Hematopoietic multipotent progenitor cell treated with erythropoietin and hydrocortisone succinate and interleukin-3 and kit ligand, for 4 days (in vitro differentiated cells): ENCODE results near the gene CARMIL1.
"Not testable (repeated sequence)": the region's sequence is repeated elsewhere in the genome, so short reads cannot be mapped to it uniquely, and the experiment has no call there.

ENCODE experiments used
- DNase-seq: peaks from one replicate; pipeline ENCODE4 v3.0.0-alpha.2; 2015

CARMIL1 gene

GRCh38 chr6:25585225-25585624 lies 306.1 kb downstream of the CARMIL1 start:
- no peak for DNase-seq

GRCh38 chr6:25586119-25586518 lies 306.9 kb downstream of the CARMIL1 start:
- DNase-seq: not testable (repeated sequence)

- DNase-seq: no peak
These were observed 307.8 kb downstream of the CARMIL1 start for GRCh38 chr6:25586927-25587326.

- DNase-seq: no peak
These were observed 311.8 kb downstream of the CARMIL1 start for GRCh38 chr6:25590986-25591385.

- no peak for DNase-seq
These were observed 318.0 kb downstream of the CARMIL1 start for GRCh38 chr6:25596928-25597818.

DNA sequence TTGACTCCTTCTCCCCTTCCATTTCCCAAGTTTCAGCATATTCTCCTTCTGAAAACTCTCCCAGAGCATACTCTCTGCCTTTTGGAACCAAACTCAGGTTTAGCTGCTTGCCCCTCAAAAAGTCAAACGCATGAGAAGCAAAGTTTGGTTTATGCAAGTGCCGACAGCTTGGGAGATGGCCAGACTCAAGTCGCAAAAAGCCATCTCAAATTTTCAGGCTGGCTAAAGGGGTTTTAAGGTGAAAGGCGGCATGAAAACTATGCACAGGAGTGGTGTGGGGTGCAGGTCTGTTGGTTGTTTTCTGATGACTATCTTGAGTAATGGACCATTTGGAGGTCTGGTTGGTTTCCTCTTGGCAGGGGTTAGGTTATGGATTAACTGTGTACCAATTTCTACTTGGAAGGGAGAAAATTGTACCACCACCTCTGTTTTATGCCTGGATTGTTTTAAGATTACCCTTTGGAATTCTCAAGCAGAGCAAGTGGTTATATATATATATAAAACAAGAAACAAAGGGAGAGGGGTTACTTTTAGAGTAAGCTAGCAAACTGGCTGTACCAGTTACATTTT lies 320.4 kb downstream of the CARMIL1 start:
- DNase-seq: no peak

GRCh38 chr6:25601800-25602673 lies 322.9 kb downstream of the CARMIL1 start:
- DNase-seq: peak; percentile 85

DNA sequence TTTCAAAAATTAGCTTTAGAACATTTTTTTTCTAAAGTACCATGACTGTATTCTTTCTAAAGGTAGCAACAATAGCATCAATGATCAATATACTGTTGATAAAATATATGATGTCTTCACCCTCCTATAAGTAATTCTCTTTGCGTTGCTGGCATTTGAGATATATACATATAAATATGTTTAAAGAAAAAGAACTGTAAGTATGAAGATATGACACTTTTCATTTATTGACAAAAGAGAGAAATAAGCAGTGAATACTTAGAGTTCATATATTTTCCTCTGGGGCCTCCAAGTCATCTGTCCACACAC lies 323.5 kb downstream of the CARMIL1 start:
- DNase-seq: no peak

DNA sequence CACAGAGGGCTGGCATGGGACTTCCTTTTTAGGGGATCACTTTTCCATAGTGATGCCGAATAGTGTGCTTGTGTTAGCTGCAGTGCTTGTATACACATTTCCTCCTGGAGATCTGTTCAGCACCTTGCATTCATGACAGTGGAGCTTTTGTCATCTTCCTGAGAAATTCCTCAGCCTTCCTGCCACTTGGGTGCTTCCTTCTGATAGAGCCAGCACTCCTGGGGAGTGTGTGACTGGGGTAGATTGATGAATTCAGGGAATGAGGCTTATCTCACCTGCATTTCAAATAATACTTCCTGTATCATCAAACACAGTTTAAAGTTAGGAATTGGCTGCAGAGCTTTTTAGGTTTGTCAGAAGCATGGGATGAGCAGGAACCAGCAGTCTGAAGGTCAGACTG lies 324.1 kb downstream of the CARMIL1 start:
- DNase-seq: no peak

DNA sequence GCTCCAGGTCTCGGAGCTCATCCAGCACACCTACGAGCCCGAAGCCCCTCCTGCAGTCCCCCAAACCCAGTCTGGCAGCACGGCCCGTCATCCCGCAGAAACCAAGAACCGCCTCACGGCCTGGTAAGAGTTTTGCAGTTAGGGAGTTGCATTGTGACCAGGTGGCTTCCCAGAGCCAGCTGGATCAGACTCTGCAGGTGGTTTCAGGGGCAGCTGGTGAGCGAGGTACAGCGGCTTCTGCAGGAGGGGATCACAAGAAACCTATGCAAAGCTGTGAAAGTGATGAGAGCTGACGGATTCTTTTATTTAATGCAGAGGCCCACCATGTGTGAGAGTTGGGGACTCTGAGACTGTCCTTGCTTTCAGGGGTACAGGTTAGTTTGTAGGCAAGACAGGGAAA lies 327.0 kb downstream of the CARMIL1 start:
- DNase-seq: no peak

- peak; percentile 86 for DNase-seq
These were observed 329.5 kb downstream of the CARMIL1 start for GRCh38 chr6:25608558-25609174.

GRCh38 chr6:25612666-25613065 lies 333.5 kb downstream of the CARMIL1 start:
- peak; percentile 28 for DNase-seq

- no peak for DNase-seq
These were observed 334.2 kb downstream of the CARMIL1 start for GRCh38 chr6:25613415-25613814.

GRCh38 chr6:25614052-25614451 lies 334.9 kb downstream of the CARMIL1 start:
- no peak for DNase-seq

GRCh38 chr6:25615471-25615870 lies 336.3 kb downstream of the CARMIL1 start:
- DNase-seq: no peak

GRCh38 chr6:25617997-25618396 lies 338.8 kb downstream of the CARMIL1 start:
- DNase-seq: peak; percentile 32

DNA sequence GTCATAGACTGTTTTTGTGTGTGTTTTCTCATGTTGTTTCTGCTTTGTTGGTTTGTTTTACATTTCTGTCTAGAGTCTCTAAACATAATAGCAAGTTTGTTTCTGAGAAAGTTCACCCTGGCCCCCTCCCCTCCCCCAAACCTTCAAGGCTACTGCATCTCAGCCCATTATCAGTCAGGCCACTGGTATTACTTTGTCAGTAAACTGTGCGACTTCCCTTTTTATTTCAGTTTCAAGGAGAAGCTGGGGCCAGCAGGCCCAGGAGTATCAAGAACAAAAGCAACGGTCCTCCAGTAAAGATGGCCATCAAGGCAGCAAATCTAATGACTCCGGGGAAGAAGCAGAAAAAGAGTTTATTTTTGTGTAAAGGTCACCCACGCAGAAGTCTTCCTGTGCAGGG lies 340.0 kb downstream of the CARMIL1 start:
- DNase-seq: peak; percentile 90

DNA sequence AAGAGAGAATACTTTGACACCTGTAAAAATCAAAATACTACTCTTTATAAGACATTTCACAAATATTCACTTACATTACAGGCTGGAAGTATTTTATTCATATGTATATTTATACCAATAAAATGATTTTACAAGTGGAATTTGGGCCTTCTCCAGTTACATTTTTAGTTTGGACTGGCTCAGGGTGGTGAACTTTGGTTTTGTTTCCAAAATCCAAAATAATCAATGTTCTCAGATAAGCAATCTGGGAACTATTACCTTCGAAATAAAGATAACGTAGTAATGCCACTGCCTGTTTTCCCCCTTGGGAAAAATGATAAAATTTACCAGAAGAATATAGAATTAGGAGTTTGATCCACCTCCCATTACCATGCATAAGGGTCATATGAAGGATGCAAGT lies 341.2 kb downstream of the CARMIL1 start:
- no peak for DNase-seq

- DNase-seq: no peak
These were observed 343.9 kb downstream of the CARMIL1 start for GRCh38 chr6:25623065-25623464.

GRCh38 chr6:25623879-25624278 lies 344.7 kb downstream of the CARMIL1 start:
- no peak for DNase-seq

GRCh38 chr6:25627001-25627400 lies 347.8 kb downstream of the CARMIL1 start:
- DNase-seq: no peak

DNA sequence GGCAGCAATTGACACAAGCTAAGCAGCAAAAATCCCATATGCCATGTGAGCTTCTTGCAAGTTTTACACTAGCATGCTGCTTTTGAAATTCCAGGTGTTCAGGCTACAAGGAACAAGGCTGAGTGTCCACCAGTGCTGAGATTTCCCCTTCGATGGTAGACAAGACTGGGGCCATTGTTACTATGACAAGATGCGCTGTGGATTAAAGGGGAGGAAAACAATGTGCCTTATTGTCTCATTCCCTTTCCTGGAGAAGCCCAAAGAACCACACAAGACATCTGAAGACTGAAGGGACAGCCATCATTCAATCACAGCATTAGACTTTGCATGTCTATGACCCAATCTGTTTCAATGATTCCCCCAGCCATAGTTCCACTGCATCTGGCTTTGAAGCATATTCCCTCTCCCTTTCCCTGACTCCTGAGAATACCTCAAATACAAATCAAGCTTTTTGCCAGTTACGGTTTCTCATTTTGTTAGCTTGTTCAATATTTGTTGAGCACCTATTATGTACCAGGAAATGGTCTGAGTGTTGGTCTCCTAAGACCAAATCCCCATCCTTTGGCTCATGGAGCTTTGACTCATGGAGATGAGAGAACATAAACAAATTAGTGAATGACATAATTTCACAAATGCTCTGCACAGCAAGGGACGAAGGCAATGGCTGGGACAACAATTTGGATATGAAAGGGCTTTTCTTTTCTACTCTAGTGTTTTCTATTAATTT lies 349.5 kb downstream of the CARMIL1 start:
- DNase-seq: no peak

- DNase-seq: no peak
These were observed 350.0 kb downstream of the CARMIL1 start for GRCh38 chr6:25629198-25629576.
